SK-N-SH (cell line): Measurements from ENCODE around the gene TNFRSF1B. TPM values are rescaled to one million over a fixed set of nuclear protein-coding genes. Genes with fewer than 3 reads are reported as not detected.

ENCODE experiments used
- CTCF ChIA-PET: fragments of 300-600, 350-600 bp; formaldehyde crosslinking; extraction: SDS; loops from one replicate; lab custom pipeline; 2021; lab: Yijun Ruan, JAX
- POLR2A ChIA-PET: fragments of 350-600 bp; sonication (Branson Sonifier 250); formaldehyde crosslinking; extraction: SDS; loops from one replicate; lab custom pipeline; 2020; ENCODE audit warnings: antibody characterized with exemption, inconsistent platforms; lab: Yijun Ruan, JAX
- DNase-seq: peaks from one replicate; pipeline ENCODE4 v3.0.0; 2012
- H2AFZ ChIP-seq: fragments of 200-600 bp; sonication (generic); 2 replicates; pipeline ENCODE4 v1.8.1; 2016; ENCODE audit warnings: antibody characterized with exemption, mild to moderate bottlenecking, low read depth
- H3F3A ChIP-seq: fragments of 200-600 bp; sonication (generic); replicated peaks from 2 replicates; pipeline ENCODE3; 2016; ENCODE audit warnings: antibody characterized with exemption, mild to moderate bottlenecking; ENCODE audit not compliant: insufficient read depth
- H3K27ac ChIP-seq, 2 experiments: fragments of 200-500 bp in 1 of 2; fragments of 200-600 bp in 1 of 2; sonication (Bioruptor generic) in 1 of 2; sonication (generic), shearing (Covaris generic) in 1 of 2; 2 replicates each; pipeline versions ENCODE4 v1.5.1 to v1.6.1; 2014 to 2016; ENCODE audit warnings: low read depth in 2 of 2, inconsistent platforms in 1 of 2, low read length in 1 of 2, mild to moderate bottlenecking in 1 of 2, mixed read lengths in 1 of 2
- H3K27me3 ChIP-seq: fragments of 200-600 bp; sonication (generic), shearing (Covaris generic); 2 replicates; pipeline ENCODE4 v1.6.1; 2016; ENCODE audit warnings: mixed run types; ENCODE audit not compliant: insufficient read depth
- H3K36me3 ChIP-seq, 2 experiments: fragments of 200-500 bp in 1 of 2; fragments of 200-600 bp in 1 of 2; sonication (Bioruptor generic) in 1 of 2; sonication (generic) in 1 of 2; replicated peaks in 1 of 2; 2 replicates each; pipeline versions ENCODE3 to v1.5.1; 2014 to 2016; ENCODE audit warnings: low read length in 1 of 2, mild to moderate bottlenecking in 1 of 2; ENCODE audit not compliant: insufficient read depth in 2 of 2, control insufficient read depth in 1 of 2
- H3K4me1 ChIP-seq, 2 experiments: fragments of 200-500 bp in 1 of 2; fragments of 200-600 bp in 1 of 2; sonication (Bioruptor generic) in 1 of 2; sonication (generic), shearing (Covaris generic) in 1 of 2; 2 replicates each; pipeline versions ENCODE4 v1.5.1 to v1.6.1; 2014 to 2016; ENCODE audit warnings: low read depth in 1 of 2, low read length in 1 of 2, mixed run types in 1 of 2; ENCODE audit not compliant: insufficient read depth in 2 of 2, control insufficient read depth in 1 of 2
- H3K4me2 ChIP-seq: fragments of 200-600 bp; sonication (generic), shearing (Covaris generic); 2 replicates; pipeline ENCODE4 v1.6.1; 2017; ENCODE audit warnings: mixed run types
- H3K4me3 ChIP-seq, 2 experiments: fragments of 200-500 bp in 1 of 2; fragments of 200-600 bp in 1 of 2; sonication (Bioruptor generic) in 1 of 2; sonication (generic), shearing (Covaris generic) in 1 of 2; 2 replicates each; pipeline versions ENCODE4 v1.5.1 to v1.8.1; 2014 to 2016; ENCODE audit warnings: low read depth in 2 of 2, inconsistent platforms in 1 of 2, low read length in 1 of 2, mild to moderate bottlenecking in 1 of 2, mixed read lengths in 1 of 2, moderate library complexity in 1 of 2
- H3K79me2 ChIP-seq: fragments of 200-600 bp; sonication (generic); 2 replicates; pipeline ENCODE4 v1.8.1; 2017; ENCODE audit warnings: mild to moderate bottlenecking; ENCODE audit not compliant: insufficient read depth
- H3K9ac ChIP-seq: fragments of 200-600 bp; sonication (generic); 2 replicates; pipeline ENCODE4 v1.6.1; 2017; ENCODE audit warnings: mixed run types
- H3K9me2 ChIP-seq: fragments of 200-600 bp; sonication (generic); 2 replicates; pipeline ENCODE4 v1.6.1; 2017; ENCODE audit warnings: mixed run types
- H3K9me3 ChIP-seq: fragments of 200-600 bp; sonication (generic); 2 replicates; pipeline ENCODE4 v1.6.1; 2017; ENCODE audit warnings: mixed run types, mild to moderate bottlenecking, moderate library complexity
- H4K20me1 ChIP-seq: fragments of 200-600 bp; sonication (generic); 2 replicates; pipeline ENCODE4 v1.6.1; 2017; ENCODE audit warnings: mild to moderate bottlenecking, mixed run types; ENCODE audit not compliant: insufficient read depth
- CTCF ChIP-seq: fragments of 200-600 bp; sonication (generic); IDR thresholded peaks from 2 replicates; pipeline ENCODE4 v1.6.1; 2017; ENCODE audit warnings: antibody characterized with exemption, mild to moderate bottlenecking, moderate library complexity
- ELF1 ChIP-seq: IDR thresholded peaks from 2 replicates; pipeline ENCODE4 v1.4.0; 2012
- GATA2 ChIP-seq: sonication (generic); formaldehyde crosslinking; IDR thresholded peaks from 2 replicates; pipeline ENCODE4 v1.5.0; 2020; ENCODE audit warnings: mild to moderate bottlenecking, missing genetic modification reagents
- IRF3 ChIP-seq: fragments of 150-350 bp; IDR thresholded peaks from 2 replicates; pipeline ENCODE4 v1.6.1; 2016; ENCODE audit warnings: mild to moderate bottlenecking, low read depth, low read length
- MEF2A ChIP-seq: IDR thresholded peaks from 2 replicates; pipeline ENCODE4 v1.4.0; 2012; ENCODE audit warnings: low read depth, borderline replicate concordance
- MXI1 ChIP-seq: IDR thresholded peaks from 2 replicates; pipeline ENCODE4 v1.6.1; 2012; ENCODE audit warnings: mild to moderate bottlenecking, low read depth, low read length, improper control_type of control experiment
- NRF1 ChIP-seq: IDR thresholded peaks from 2 replicates; pipeline ENCODE4 v1.6.1; 2012; ENCODE audit warnings: low read depth, mild to moderate bottlenecking, low read length
- POLR2AphosphoS5 ChIP-seq: IDR thresholded peaks from 2 replicates; pipeline ENCODE4 v1.6.1; 2012; ENCODE audit warnings: low read depth, low read length
- RAD21 ChIP-seq: IDR thresholded peaks from 2 replicates; pipeline ENCODE4 v1.6.1; 2012; ENCODE audit warnings: mild to moderate bottlenecking, low read length
- RCOR1 ChIP-seq: fragments of 150-350 bp; IDR thresholded peaks from 2 replicates; pipeline ENCODE4 v1.6.1; 2017; ENCODE audit warnings: antibody characterized with exemption, low read length
- RFX5 ChIP-seq: IDR thresholded peaks from 2 replicates; pipeline ENCODE4 v1.6.1; 2012; ENCODE audit warnings: mild to moderate bottlenecking, improper control_type of control experiment, low read length
- RXRA ChIP-seq: IDR thresholded peaks from 2 replicates; pipeline ENCODE4 v1.4.0; 2012; ENCODE audit warnings: low read depth, mild to moderate bottlenecking, borderline replicate concordance
- TAF1 ChIP-seq: IDR thresholded peaks from 2 replicates; pipeline ENCODE4 v1.6.1; 2012; ENCODE audit warnings: low read depth, mild to moderate bottlenecking, low read length, moderate library complexity, borderline replicate concordance
- TCF12 ChIP-seq: IDR thresholded peaks from 2 replicates; pipeline ENCODE4 v1.4.0; 2012
- TEAD4 ChIP-seq: IDR thresholded peaks from 2 replicates; pipeline ENCODE4 v1.4.0; 2012; ENCODE audit warnings: mild to moderate bottlenecking, borderline replicate concordance; ENCODE audit not compliant: insufficient read depth
- YY1 ChIP-seq: IDR thresholded peaks from 2 replicates; pipeline ENCODE4 v1.4.0; 2012; ENCODE audit warnings: low read depth, mild to moderate bottlenecking
- ZBTB33 ChIP-seq: IDR thresholded peaks from 2 replicates; pipeline ENCODE4 v1.4.0; 2012; ENCODE audit warnings: low read depth, borderline replicate concordance
- WGBS: methylation state at CpG from one replicate; pipeline ENCODE4 v1.1.6; 2017; ENCODE audit warnings: low lambda C conversion rate; 5-methylcytosine and 5-hydroxymethylcytosine counted together
- polyA plus RNA-seq, 3 experiments: library from polyadenylated mRNA; depleted of rRNA; stranded (reverse); fragments of >200 nt; gene quantifications; 2 replicates each; pipeline ENCODE4 v1.2.3, GENCODE V29; 2012
- TF ChIP-seq, protein P1 (sequence below): IDR thresholded peaks from 2 replicates; pipeline ENCODE4 v1.4.0; 2012; ENCODE audit warnings: low read depth
- TF ChIP-seq, protein P2 (sequence below): fragments of 150-350 bp; IDR thresholded peaks from 2 replicates; pipeline ENCODE4 v1.6.1; 2017; ENCODE audit warnings: antibody characterized with exemption, low read length, low read depth, borderline replicate concordance

The TNFRSF1B gene
- polyA plus RNA-seq, 1 of the 3 experiments (the other 2 are of a cell fraction), result 0.36 TPM

- DNase-seq, result no peak
- Histone ChIP-seq H3K79me2 (no peaks in the 10 kb centered on the region), H3K9me2 (no peaks in the 10 kb centered on the region), H3K4me1 (peaks cover 0 to 8% of the 10 kb centered on the region in 2 experiments; a peak in 1 of 4 replicates), H3F3A (no peaks in the 10 kb centered on the region), H3K9ac (no peak overlapping the region), H3K4me2 (no peak overlapping the region), H3K9me3 (no peaks in the 10 kb centered on the region), H2AFZ (no peak overlapping the region), H4K20me1 (no peaks in the 10 kb centered on the region), H3K27ac (no peak overlapping the region), H3K36me3 (no peaks in the 10 kb centered on the region), H3K27me3 (peaks cover 6% of the 10 kb centered on the region), H3K4me3 (no peak overlapping the region)
- ChIA-PET POLR2A (no interaction called here), CTCF (interaction anchor here (1.1 kb wide), 1 partner anchor 496 kb away, joined by 3 read pairs; no protein-coding TSS in a partner anchor)
- WGBS, result 88% methylated on average over 11 of the region's 11 CpGs
- TF ChIP-seq GATA2 (CRISPR knock-in tag) (no peak), RFX5 (no peak), RCOR1 (no peak), RAD21 (no peak), MEF2A (no peak), IRF3 (no peak), NRF1 (no peak), TEAD4 (no peak), TCF12 (no peak), ELF1 (no peak), TAF1 (no peak), RXRA (no peak), MXI1 (no peak), CTCF (no peak), YY1 (no peak), POLR2AphosphoS5 (no peak), ZBTB33 (no peak)
- TF ChIP-seq, protein P1, sequence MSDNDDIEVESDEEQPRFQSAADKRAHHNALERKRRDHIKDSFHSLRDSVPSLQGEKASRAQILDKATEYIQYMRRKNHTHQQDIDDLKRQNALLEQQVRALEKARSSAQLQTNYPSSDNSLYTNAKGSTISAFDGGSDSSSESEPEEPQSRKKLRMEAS, result no peak
- TF ChIP-seq, protein P2, sequence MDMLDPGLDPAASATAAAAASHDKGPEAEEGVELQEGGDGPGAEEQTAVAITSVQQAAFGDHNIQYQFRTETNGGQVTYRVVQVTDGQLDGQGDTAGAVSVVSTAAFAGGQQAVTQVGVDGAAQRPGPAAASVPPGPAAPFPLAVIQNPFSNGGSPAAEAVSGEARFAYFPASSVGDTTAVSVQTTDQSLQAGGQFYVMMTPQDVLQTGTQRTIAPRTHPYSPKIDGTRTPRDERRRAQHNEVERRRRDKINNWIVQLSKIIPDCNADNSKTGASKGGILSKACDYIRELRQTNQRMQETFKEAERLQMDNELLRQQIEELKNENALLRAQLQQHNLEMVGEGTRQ, result no peak
Measured at GRCh38 chr1:12162459-12163137, 4.2 kb upstream of the TNFRSF1B start.
